K562 (cell line): ENCODE results near the gene PRAMEF1. TPM values are rescaled to one million over a fixed set of nuclear protein-coding genes. Genes with fewer than 3 reads are reported as not detected.

Experiments
- ATAC-seq: fragments of 200-7000 bp; cut with Tn5 transposase; 3 replicates; pipeline ENCODE4 v1.9.1; 2020; ENCODE audit warnings: moderate library complexity
- BruUV-seq: library from RNA; stranded (reverse); fragments of 400-500 nt; replicated peaks from 2 replicates; lab custom pipeline; 2021; lab: Mats Ljungman, UMichigan
- CTCF ChIA-PET: fragments of 300-600 bp; formaldehyde crosslinking; extraction: SDS; loops from one replicate; lab custom pipeline; 2021; ENCODE audit warnings: low intra/inter-chr PET ratio; lab: Yijun Ruan, JAX
- POLR2A ChIA-PET: fragments of 300-600, 350-650 bp; sonication (Branson Sonifier 250); formaldehyde crosslinking; extraction: SDS; loops from one replicate; lab custom pipeline; 2021; ENCODE audit warnings: antibody characterized with exemption, inconsistent platforms; lab: Yijun Ruan, JAX
- DNase-seq, 4 experiments: peaks; one replicate each; pipeline versions ENCODE4 v3.0.0 to v3.0.0-alpha.2; 2011 to 2018; ENCODE audit warnings: low spot score in 3 of 4, mixed read lengths in 3 of 4; ENCODE audit errors: extremely low read depth in 1 of 4
- FAIRE-seq: peaks from 2 replicates; lab custom pipeline; 2011; peaks lifted over from hg19 to GRCh38; lab: Jason Lieb, UNC
- H2AFZ ChIP-seq: 2 replicates; pipeline ENCODE4 v1.6.0; 2011; ENCODE audit warnings: low read depth, low read length, control low read depth, inconsistent platforms
- H3K27ac ChIP-seq: fragments of 200-600 bp; 3 replicates; pipeline ENCODE4 v1.8.0; 2011; ENCODE audit warnings: low read depth, mild to moderate bottlenecking, control low read depth, inconsistent platforms, low read length, moderate library complexity, mixed read lengths; ENCODE audit errors: extremely low read depth
- H3K27me3 ChIP-seq, 2 experiments: fragments of 300-600 bp in 1 of 2; 2 replicates in 1 of 2; 3 replicates in 1 of 2; pipeline versions ENCODE4 v1.6.0 to v1.8.0; 2011; ENCODE audit warnings: inconsistent platforms in 2 of 2, low read length in 2 of 2, mild to moderate bottlenecking in 1 of 2, mixed read lengths in 1 of 2, moderate library complexity in 1 of 2; ENCODE audit not compliant: control insufficient read depth in 2 of 2, insufficient read depth in 2 of 2
- H3K36me3 ChIP-seq: fragments of 300-600 bp; 3 replicates; pipeline ENCODE4 v1.8.0; 2011; ENCODE audit warnings: mild to moderate bottlenecking, low read length, inconsistent platforms; ENCODE audit not compliant: control insufficient read depth, insufficient read depth
- H3K4me1 ChIP-seq, 2 experiments: fragments of 200-600 bp in 1 of 2; replicated peaks in 1 of 2; 2 replicates in 1 of 2; 3 replicates in 1 of 2; pipeline versions ENCODE4 v1.5.1 to v1.8.0; 2011; ENCODE audit warnings: inconsistent platforms in 2 of 2, low read length in 2 of 2, mild to moderate bottlenecking in 1 of 2, mixed read lengths in 1 of 2, moderate library complexity in 1 of 2; ENCODE audit not compliant: control insufficient read depth in 2 of 2, insufficient read depth in 2 of 2
- H3K4me2 ChIP-seq: 2 replicates; pipeline ENCODE4 v1.6.1; 2011; ENCODE audit warnings: low read length, control low read depth, inconsistent platforms, mixed read lengths; ENCODE audit not compliant: insufficient read depth
- H3K4me3 ChIP-seq: fragments of 200-600 bp; sonication (generic), shearing (Covaris generic); 2 replicates; pipeline ENCODE4 v1.5.1; 2016; ENCODE audit warnings: control low read depth, inconsistent platforms
- H3K79me2 ChIP-seq: fragments of 200-600 bp; 3 replicates; pipeline ENCODE4 v1.8.0; 2011; ENCODE audit warnings: low read length, inconsistent platforms; ENCODE audit not compliant: control insufficient read depth, insufficient read depth
- H3K9ac ChIP-seq, 2 experiments: 2 replicates each; pipeline versions ENCODE4 v1.6.0 to v1.6.1; 2011; ENCODE audit warnings: low read depth in 2 of 2, low read length in 2 of 2, control low read depth in 1 of 2, inconsistent platforms in 1 of 2, mild to moderate bottlenecking in 1 of 2, mixed read lengths in 1 of 2; ENCODE audit not compliant: insufficient read depth in 1 of 2
- H3K9me1 ChIP-seq: one replicate; pipeline ENCODE4 v1.6.0; 2011; ENCODE audit warnings: inconsistent platforms, mild to moderate bottlenecking, low read length, moderate library complexity; ENCODE audit not compliant: control insufficient read depth, insufficient read depth
- H3K9me3 ChIP-seq: replicated peaks from 2 replicates; pipeline ENCODE4 v1.5.1; 2011; ENCODE audit warnings: low read depth, low read length, inconsistent platforms; ENCODE audit not compliant: control insufficient read depth, insufficient read depth
- H4K20me1 ChIP-seq: replicated peaks from 2 replicates; pipeline ENCODE4 v1.6.1; 2011; ENCODE audit warnings: low read length, inconsistent platforms, mixed read lengths; ENCODE audit not compliant: control insufficient read depth, insufficient read depth
- BHLHE40 ChIP-seq: IDR thresholded peaks from 2 replicates; pipeline ENCODE4 v1.6.1; 2011; ENCODE audit warnings: low read length, improper control_type of control experiment
- CBX5 ChIP-seq: IDR thresholded peaks from 2 replicates; pipeline ENCODE4 v1.6.1; 2014; ENCODE audit warnings: low read depth, borderline replicate concordance
- FOSL1 ChIP-seq: fragments of 200-800 bp; sonication (Bioruptor generic); conservative IDR thresholded peaks from 2 replicates; pipeline ENCODE4 v1.6.1; 2016; ENCODE audit warnings: missing genetic modification characterization, missing compliant biosample characterization
- HCFC1 ChIP-seq: IDR thresholded peaks from 2 replicates; pipeline ENCODE4 v1.6.1; 2012; ENCODE audit warnings: low read depth, low read length, improper control_type of control experiment
- POLR3G ChIP-seq: IDR thresholded peaks from 2 replicates; pipeline ENCODE4 v1.6.1; 2011; ENCODE audit not compliant: insufficient read length, insufficient replicate concordance; ENCODE audit errors: extremely low read depth
- POU5F1 ChIP-seq: fragments of 150-350 bp; IDR thresholded peaks from 2 replicates; pipeline ENCODE4 v1.6.1; 2014; ENCODE audit warnings: borderline replicate concordance, low read length, low read depth, mild to moderate bottlenecking; ENCODE audit not compliant: partially characterized antibody
- PRMT5 ChIP-seq: sonication (generic); formaldehyde crosslinking; IDR thresholded peaks from 2 replicates; pipeline ENCODE4 v1.5.0; 2020; ENCODE audit warnings: missing genetic modification reagents
- RFX5 ChIP-seq: IDR thresholded peaks from 2 replicates; pipeline ENCODE4 v1.6.1; 2011; ENCODE audit warnings: low read depth, mild to moderate bottlenecking, improper control_type of control experiment, low read length
- SIX5 ChIP-seq, 2 experiments: IDR thresholded peaks; 2 replicates each; pipeline ENCODE4 v1.6.1; 2011; ENCODE audit warnings: low read length in 2 of 2, borderline replicate concordance in 1 of 2, low read depth in 1 of 2, mild to moderate bottlenecking in 1 of 2, moderate library complexity in 1 of 2; ENCODE audit not compliant: insufficient read depth in 1 of 2
- TBP ChIP-seq: optimal IDR thresholded peaks from 2 replicates; pipeline ENCODE3; 2011; ENCODE audit warnings: low read depth, low read length, improper control_type of control experiment
- TEAD2 ChIP-seq: fragments of 450-650 bp; IDR thresholded peaks from 2 replicates; pipeline ENCODE4 v1.6.1; 2016; ENCODE audit warnings: missing genetic modification characterization, control low read depth, missing compliant biosample characterization
- XRCC5 ChIP-seq: fragments of 200-400 bp; formaldehyde crosslinking; IDR thresholded peaks from 2 replicates; pipeline ENCODE4 v1.6.1; 2017; ENCODE audit warnings: low read depth, mild to moderate bottlenecking, low read length
- ZNF75A ChIP-seq: fragments of 450-650 bp; formaldehyde crosslinking; IDR thresholded peaks from 2 replicates; pipeline ENCODE4 v1.4.0; 2020; ENCODE audit warnings: mild to moderate bottlenecking
- WGBS: fragments of 100-300 bp; shearing (Covaris generic); methylation state at CpG from one replicate; pipeline ENCODE4 v1.1.6; 2016; ENCODE audit warnings: low coverage, mixed read lengths; ENCODE audit not compliant: insufficient coverage; ENCODE audit errors: missing lambda C conversion rate; 5-methylcytosine and 5-hydroxymethylcytosine counted together
- in situ Hi-C: fragments of 300-500 bp; cut with MboI; formaldehyde crosslinking; loops from 4 replicates; pipeline ENCODE4 v1.15.0; 2018; ENCODE audit warnings: inconsistent platforms, mixed read lengths
- intact Hi-C: fragments of 100-400 bp; cut with micrococcal nuclease; formaldehyde crosslinking; loops from 2 replicates; pipeline ENCODE4 v1.14.2; 2022
- polyA plus RNA-seq, 8 experiments: library from polyadenylated mRNA; depleted of rRNA in 4 of 8; stranded (reverse) in 5 of 8; unstranded in 3 of 8; fragments of >200 nt; fragmentation: Nextera tagmentation in 2 of 8; fragmentation: Illumina TruSeq in 1 of 8; extraction: Ambion mirVana in 2 of 8; extraction: Trizol in 1 of 8; gene quantifications; 2 replicates each; pipeline versions ENCODE4 v1.2.1 to v1.2.3, GENCODE V29; 2011 to 2014; ENCODE audit warnings: inconsistent platforms in 1 of 8, missing spikeins in 1 of 8
- total RNA-seq, 7 experiments: library from RNA; depleted of rRNA in 6 of 7; stranded (reverse); fragments of >200 nt in 6 of 7; fragmentation: Illumina TruSeq in 2 of 7; extraction: Trizol in 2 of 7; gene quantifications; 2 replicates each; pipeline versions ENCODE4 v1.2.1 to v1.2.3, GENCODE V29; 2011 to 2021; ENCODE audit warnings: low replicate concordance in 1 of 7
- TF ChIP-seq, protein P1 (sequence below), 2 experiments: IDR thresholded peaks in 1 of 2; conservative IDR thresholded peaks in 1 of 2; 2 replicates each; pipeline ENCODE4 v1.6.1; 2016; ENCODE audit warnings: low read depth in 2 of 2, mild to moderate bottlenecking in 1 of 2, missing compliant biosample characterization in 1 of 2, missing genetic modification characterization in 1 of 2, moderate library complexity in 1 of 2
- TF ChIP-seq, protein P2 (sequence below): fragments of 450-650 bp; formaldehyde crosslinking; IDR thresholded peaks from 2 replicates; pipeline ENCODE4 v1.4.0; 2022; ENCODE audit warnings: missing genetic modification characterization

The PRAMEF1 gene
- total and polyA plus RNA-seq, 9 of the 15 experiments (the other 6 are each of a cell fraction or from before 2014, with no cell fraction given) = not detected

DNA sequence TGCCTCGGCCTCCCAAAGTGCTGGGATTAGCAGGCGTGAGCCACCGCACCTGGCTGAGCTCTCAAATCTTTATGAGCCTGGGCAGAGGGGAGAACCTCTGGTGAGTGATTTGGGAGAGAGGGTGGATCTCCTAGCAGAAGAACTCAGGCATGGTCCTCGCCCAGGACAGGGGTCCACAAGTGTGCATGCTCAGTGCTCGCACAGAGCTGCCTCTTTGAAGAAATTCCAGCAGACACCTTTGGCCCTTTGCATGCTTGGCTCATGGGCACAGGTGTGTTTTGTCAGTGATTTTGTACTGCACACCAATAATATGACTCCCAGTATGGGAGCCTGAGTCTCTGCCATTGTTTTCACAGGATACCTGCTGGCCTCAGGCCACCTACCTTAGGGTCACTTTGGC is 29.4 kb upstream of the PRAMEF1 start:
- FAIRE-seq = no peak

More for the DNA sequence above, 29.4 kb upstream of the PRAMEF1 start:
- ATAC-seq = no peak
- no peak overlapping the region for H3K4me2 ChIP-seq
- TF ChIP-seq RFX5 (no peak), TEAD2 (no peak), CBX5 (no peak), HCFC1 (no peak), FOSL1 (no peak), TBP (no peak), POLR3G (no peak), XRCC5 (no peak), PRMT5 (CRISPR knock-in tag) (no peak), ZNF75A (CRISPR knock-in tag) (no peak), BHLHE40 (no peak), SIX5 (IDR thresholded peaks at IDR 0.05; ENCODE audit: borderline replicate concordance in 1 of 2, insufficient read depth in 1 of 2, low read depth in 1 of 2, low read length in 2 of 2) (no peak), POU5F1 (no peak)
- TF ChIP-seq, protein P1, sequence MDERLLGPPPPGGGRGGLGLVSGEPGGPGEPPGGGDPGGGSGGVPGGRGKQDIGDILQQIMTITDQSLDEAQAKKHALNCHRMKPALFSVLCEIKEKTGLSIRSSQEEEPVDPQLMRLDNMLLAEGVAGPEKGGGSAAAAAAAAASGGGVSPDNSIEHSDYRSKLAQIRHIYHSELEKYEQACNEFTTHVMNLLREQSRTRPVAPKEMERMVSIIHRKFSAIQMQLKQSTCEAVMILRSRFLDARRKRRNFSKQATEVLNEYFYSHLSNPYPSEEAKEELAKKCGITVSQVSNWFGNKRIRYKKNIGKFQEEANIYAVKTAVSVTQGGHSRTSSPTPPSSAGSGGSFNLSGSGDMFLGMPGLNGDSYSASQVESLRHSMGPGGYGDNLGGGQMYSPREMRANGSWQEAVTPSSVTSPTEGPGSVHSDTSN (CRISPR knock-in tag; IDR thresholded peaks at IDR 0.05; ENCODE audit: low read depth) = no peak
- TF ChIP-seq, protein P1 (tag; conservative IDR thresholded peaks at IDR 0.05; ENCODE audit: low read depth) = no peak
- TF ChIP-seq, protein P2, sequence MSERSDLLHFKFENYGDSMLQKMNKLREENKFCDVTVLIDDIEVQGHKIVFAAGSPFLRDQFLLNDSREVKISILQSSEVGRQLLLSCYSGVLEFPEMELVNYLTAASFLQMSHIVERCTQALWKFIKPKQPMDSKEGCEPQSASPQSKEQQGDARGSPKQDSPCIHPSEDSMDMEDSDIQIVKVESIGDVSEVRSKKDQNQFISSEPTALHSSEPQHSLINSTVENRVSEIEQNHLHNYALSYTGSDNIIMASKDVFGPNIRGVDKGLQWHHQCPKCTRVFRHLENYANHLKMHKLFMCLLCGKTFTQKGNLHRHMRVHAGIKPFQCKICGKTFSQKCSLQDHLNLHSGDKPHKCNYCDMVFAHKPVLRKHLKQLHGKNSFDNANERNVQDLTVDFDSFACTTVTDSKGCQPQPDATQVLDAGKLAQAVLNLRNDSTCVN (CRISPR knock-in tag) = no peak
- TF ChIP-seq, all 486 proteins: peak for 0
- Histone ChIP-seq H3K9ac (no peak overlapping the region), H3K4me1 (no peaks in the 10 kb centered on the region; a peak in 1 of 5 replicates), H3K27ac (no peak overlapping the region), H2AFZ (no peak overlapping the region), H3K9me1 (no peaks in the 10 kb centered on the region), H3K79me2 (no peaks in the 10 kb centered on the region), H3K27me3 (peaks cover 9 to 47% of the 10 kb centered on the region in 2 experiments; a peak in 3 of 5 replicates), H3K4me3 (no peak overlapping the region), H4K20me1 (no peaks in the 10 kb centered on the region), H3K9me3 (no peaks in the 10 kb centered on the region), H3K36me3 (no peaks in the 10 kb centered on the region)
- no peak for DNase-seq
- POLR2A ChIA-PET = no interaction called here
- in situ Hi-C loops (no loop called here), intact Hi-C loops (no loop called here)
- 3% methylated on average over 5 of the region's 5 CpGs for whole genome bisulfite sequencing
- CTCF ChIA-PET = no interaction called here
- BruUV-seq = no TSS peak
